Fibroblast of villous mesenchyme (primary cell): ENCODE measurements around the gene CLDND2. TPM values are rescaled to one million over a fixed set of nuclear protein-coding genes. Genes with fewer than 3 reads are reported as not detected.

ENCODE experiments used
- DNase-seq: peaks from one replicate; pipeline ENCODE4 v3.0.0-alpha.2; 2010; ENCODE audit warnings: low read depth
- H3K4me3 ChIP-seq: 2 replicates; pipeline ENCODE4 v1.5.1; 2011; ENCODE audit warnings: low read depth, mild to moderate bottlenecking, low read length
- CTCF ChIP-seq: IDR thresholded peaks from 2 replicates; pipeline ENCODE4 v1.5.1; 2012; ENCODE audit warnings: low read depth, mild to moderate bottlenecking, low read length; ENCODE audit not compliant: insufficient read depth
- total RNA-seq: library from RNA; depleted of rRNA; stranded (reverse); fragments of >200 nt; gene quantifications from 2 replicates; pipeline ENCODE4 v1.2.3, GENCODE V29; 2012

The CLDND2 gene
- total RNA-seq, 1 donor, result not detected

- no peak for DNase-seq
- no peak overlapping the region for H3K4me3 ChIP-seq
- no peak for TF ChIP-seq CTCF
Measured at GRCh38 chr19:51330366-51330765, 38.4 kb downstream of the CLDND2 start.

- DNase-seq, result no peak
- TF ChIP-seq CTCF, result no peak
- no peak overlapping the region for H3K4me3 ChIP-seq
Measured at GRCh38 chr19:51329411-51329810, 39.4 kb downstream of the CLDND2 start.

- H3K4me3 ChIP-seq, result peak overlapping the region; percentile 36
- TF ChIP-seq CTCF, result no peak
- DNase-seq, result peak; percentile 38
Measured at GRCh38 chr19:51327066-51328001, 41.5 kb downstream of the CLDND2 start.

GRCh38 chr19:51326216-51327065 is 42.4 kb downstream of the CLDND2 start:
- no peak for TF ChIP-seq CTCF
- no peak overlapping the region for H3K4me3 ChIP-seq
- DNase-seq, result no peak

GRCh38 chr19:51325161-51325976 is 43.4 kb downstream of the CLDND2 start:
- TF ChIP-seq CTCF, result no peak
- no peak overlapping the region for H3K4me3 ChIP-seq
- DNase-seq, result no peak

- no peak for TF ChIP-seq CTCF
- DNase-seq, result no peak
- H3K4me3 ChIP-seq, result no peak overlapping the region
Measured at GRCh38 chr19:51324167-51324481, 44.7 kb downstream of the CLDND2 start.
